NCI-H2227 (cell line): Measurements from ENCODE around the gene SSH2.

Experiments
- DNase-seq: peaks from one replicate; lab custom pipeline; 2025; ENCODE audit not compliant: unreplicated experiment; lab: John Stamatoyannopoulos, UW

The SSH2 gene

GRCh38 chr17:29614349-29615047, 315.5 kb downstream of the SSH2 start:
- DNase-seq = no peak

- no peak for DNase-seq
Measured at GRCh38 chr17:29613856-29614255, 316.2 kb downstream of the SSH2 start.

- no peak for DNase-seq
Measured at GRCh38 chr17:29613352-29613837, 316.6 kb downstream of the SSH2 start.

DNA sequence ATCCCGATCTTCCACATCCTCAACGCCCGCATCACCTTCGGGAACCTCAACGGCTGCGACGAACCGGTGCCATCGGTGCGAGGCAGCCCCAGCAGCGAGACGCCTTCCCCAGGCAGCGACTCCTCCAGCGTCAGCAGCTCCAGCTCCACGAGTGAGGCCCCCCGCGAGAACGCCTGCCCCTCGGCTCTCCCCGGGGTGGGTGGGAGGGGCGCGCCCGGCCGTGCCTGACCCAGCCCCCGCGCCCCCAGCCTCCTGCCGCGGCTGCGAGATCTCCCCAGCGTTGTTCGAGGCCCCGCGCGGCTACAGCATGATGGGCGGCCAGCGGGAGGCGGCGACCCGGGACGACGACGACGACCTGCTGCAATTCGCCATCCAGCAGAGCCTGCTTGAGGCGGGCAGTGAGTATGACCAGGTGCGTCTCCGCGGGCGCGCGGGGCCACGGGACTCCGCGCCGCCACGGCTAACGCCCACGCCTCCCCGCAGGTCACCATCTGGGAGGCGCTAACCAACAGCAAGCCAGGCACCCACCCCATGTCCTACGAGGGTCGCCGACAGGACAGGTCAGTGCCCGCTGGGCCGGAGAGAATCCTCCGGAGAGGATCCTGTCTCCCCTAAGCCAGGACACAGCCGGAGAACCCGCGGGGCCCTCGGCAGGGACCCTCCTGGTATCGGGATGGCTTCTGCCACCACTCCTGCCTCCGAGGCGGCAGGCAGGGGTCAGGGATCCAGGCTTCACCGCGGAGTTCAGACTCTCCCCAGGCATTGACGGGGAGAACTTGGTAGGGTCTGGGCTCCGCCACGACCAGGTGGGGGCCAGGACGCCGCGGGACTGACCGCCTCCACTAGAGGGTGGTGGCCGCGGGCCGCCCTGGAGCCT, 317.4 kb downstream of the SSH2 start:
- no peak for DNase-seq

DNA sequence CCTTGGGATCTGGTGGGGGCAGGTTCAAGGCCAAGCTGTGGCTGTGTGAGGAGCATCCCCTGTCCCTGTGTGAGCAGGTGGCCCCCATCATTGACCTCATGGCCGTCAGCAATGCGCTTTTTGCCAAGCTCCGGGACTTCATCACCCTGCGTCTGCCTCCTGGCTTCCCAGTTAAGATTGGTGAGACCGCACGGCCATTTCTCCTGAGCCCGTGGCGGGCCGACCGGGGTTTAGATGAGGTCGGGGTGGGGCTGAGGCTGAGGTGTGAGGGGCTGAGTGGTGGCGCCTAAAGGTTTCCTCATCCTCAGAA, 318.0 kb downstream of the SSH2 start:
- DNase-seq = no peak

- DNase-seq = no peak
Measured at GRCh38 chr17:29611351-29612093, 318.5 kb downstream of the SSH2 start.

DNA sequence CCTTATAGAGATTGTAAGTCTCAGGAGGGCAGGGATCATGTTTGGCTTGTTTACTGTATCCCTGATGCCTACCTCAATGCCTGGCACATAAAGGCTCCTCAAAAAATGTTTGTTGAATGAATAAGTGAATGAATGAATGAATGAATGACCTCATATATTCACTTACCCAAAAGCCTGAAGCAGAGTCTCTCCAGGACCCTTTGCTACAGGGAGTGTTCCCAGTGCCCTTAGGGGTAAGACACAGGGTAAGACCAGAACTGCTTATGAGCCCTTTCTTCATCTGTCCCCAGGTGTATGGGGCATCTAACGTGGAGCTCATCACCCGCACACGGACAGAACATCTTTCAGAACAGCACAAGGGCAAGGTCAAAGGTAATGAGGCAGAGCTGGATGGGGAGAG, 319.6 kb downstream of the SSH2 start:
- no peak for DNase-seq

- no peak for DNase-seq
Measured at GRCh38 chr17:29608986-29609385, 321.0 kb downstream of the SSH2 start.

- no peak for DNase-seq
Measured at GRCh38 chr17:29607557-29608195, 322.4 kb downstream of the SSH2 start.

DNA sequence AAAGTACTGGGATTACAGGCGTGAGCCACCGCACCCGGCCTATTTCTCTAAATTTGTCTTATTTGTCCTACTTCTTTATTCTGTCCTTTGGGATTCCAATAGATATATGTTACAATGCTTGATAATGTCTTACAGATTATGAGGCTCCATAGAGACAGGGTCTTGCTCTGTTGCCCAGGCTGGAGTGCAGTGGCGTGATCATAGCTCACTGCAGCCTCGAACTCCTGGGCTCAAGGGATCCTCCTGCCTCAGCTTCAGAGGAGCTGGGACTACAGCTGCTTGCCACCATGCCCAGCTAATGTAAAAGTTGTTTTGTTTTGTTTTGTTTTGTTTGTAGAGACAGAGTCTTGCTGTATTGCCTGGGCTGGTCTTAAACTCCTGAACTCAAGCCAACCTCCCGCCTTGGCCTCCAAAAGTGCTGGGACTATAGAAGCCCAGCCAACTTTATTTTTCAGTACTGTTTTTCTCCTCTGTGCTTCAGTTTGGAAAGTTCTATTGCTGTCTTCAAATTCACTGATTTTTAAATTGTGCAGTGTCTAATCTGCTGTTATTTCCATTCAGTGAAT, 326.8 kb downstream of the SSH2 start:
- DNase-seq = no peak

GRCh38 chr17:29597361-29598172, 332.5 kb downstream of the SSH2 start:
- DNase-seq = peak; percentile 19

DNA sequence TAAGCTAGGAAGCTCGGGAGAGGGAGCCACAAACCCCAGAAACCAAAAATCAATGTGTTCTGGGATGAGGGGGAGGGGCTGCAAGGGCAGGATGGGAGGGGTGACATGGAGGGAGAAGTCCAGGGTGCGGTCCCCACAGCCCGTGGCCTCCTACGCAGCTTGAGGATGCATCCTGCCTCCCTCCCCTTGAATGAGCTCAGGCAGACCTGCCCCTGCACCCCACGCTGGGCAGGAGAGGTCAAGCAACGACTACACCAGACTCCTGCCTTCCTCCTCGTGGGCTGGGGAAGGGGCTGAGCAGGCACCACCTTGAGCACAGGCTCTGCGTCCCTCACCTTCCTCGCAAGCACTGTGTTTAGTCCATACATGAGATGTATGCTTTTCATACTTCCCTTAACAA, 333.2 kb downstream of the SSH2 start:
- DNase-seq = no peak

DNA sequence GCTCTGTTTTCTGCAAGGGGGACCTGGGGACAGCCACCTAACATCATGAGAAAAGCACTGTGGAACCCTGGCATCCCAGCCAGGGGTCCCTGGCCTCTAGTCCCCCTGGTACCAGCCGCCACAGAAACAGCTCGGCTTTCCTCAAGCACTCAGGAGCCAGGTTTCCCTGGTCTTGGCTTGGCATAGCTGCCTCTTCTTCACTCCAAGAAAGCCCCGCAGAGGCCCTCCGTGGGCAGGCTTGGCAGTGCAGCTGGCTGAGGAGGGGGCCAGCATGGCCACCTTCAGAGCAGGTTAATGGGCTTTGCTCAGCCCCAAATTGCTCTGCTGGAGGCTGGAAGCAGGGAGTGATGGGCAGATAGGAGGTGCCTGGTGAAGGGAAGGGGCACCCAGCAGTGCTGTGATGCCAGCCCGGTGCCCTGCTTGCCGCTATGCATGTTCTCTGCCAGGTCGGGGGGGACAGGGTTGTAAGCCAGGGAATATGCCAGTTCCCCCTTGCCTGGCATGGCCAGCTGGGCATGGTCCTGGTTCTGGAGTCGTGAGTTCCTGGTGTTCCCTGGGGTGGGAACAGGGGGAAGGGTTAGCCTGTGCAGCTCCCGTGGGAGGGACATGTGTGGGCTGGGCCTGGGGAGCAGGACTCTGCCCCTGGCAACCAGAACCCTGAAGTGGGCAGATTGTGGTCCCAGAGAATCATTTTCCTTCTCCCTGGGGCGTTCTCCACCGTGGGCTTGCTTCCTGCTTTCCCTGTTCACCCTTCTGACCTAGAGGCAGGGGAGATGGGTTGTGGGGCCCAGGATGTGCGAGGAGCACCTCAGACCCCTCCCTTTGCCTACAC, 333.9 kb downstream of the SSH2 start:
- no peak for DNase-seq

GRCh38 chr17:29595107-29595942, 334.7 kb downstream of the SSH2 start:
- DNase-seq = no peak

- no peak for DNase-seq
Measured at GRCh38 chr17:29594519-29595090, 335.4 kb downstream of the SSH2 start.

DNA sequence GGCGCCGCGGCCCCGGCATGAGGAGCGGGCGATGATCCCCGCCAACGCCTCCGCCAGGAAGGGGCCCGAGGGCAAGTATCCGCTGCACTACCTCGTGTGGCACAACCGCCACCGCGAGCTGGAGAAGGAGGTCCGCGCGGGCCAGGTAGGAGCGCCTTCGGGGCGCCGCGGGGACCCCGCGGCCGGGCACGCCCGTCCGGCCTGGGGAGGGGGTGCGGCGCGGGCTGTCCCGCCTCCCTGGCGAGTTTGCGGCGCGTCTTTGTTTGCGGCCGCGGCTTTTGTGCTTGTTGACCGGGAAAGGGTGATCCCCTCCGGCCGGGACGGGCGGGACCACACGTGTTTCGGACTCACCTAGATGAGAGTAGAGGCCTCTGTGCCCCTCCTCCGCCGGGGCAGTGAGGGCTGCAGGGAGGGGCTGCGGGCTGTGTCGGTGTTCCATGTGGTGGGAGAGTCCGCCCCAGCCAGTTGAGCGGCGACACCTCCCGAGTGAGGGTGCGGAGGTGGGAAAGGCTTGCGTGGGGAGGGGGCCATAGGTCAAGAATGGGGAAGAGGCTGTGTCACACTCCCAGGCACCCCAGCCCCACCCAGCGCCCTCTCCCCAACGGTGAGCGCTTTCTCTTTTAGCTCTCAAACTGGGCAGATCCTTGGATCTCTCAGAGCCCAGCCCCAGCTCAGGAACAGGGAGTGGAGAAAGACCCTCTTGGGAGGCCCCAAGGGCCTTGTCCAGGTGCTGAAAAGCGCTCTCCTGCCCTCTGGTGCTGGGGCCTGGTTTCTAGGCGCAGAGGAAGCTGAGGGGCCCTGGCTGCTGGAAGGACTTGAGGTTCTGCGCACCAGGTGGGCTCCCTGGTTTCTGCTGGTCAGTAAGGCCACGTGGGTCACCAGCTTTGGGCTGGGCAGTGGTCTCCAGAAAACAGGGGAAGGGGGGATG, 336.2 kb downstream of the SSH2 start:
- DNase-seq = peak; percentile 30
